Measurements from ENCODE around the gene NAT8L.
A peak's percentile ranks its signal among the peaks of the same experiment; 100 is the strongest.
"Not testable (repeated sequence)": the region's sequence is repeated elsewhere in the genome, so short reads cannot be mapped to it uniquely, and the experiment has no call there.

Gene NAT8L

DNA sequence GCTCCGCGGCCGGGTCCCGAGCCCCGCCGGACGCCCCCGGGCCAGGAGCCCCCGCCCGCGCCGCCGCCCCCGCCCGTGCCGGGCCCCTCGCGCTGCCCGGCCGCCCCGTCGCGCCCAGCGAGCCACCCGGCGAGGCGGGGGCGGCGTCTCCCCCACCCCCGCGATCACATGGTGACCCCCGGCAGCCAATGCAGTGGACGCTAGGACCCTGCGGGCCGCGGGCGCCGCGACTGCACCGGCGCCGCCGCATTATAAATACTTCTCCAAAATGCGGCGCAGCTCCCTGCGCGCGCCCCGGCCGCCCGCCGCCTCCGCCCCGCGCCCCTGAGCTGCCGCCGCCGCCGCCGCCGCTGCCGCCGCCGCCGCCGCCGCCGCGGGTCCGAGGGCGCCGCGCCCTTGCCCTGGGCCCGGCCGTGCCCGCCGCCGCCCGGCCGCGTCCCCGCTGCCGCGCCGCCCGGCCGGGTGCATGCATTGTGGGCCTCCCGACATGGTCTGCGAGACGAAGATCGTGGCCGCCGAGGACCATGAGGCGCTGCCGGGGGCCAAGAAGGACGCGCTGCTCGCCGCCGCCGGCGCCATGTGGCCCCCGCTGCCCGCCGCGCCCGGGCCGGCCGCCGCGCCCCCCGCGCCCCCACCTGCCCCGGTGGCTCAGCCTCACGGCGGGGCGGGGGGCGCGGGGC is at the start of gene NAT8L:
NAT8L (plus strand) TSS at position 282 of the 680 bp plus-strand sequence; CDS start at position 467, 185 bp downstream.
- no peaks in the 10 kb centered on the region for H3K4me1 Mint-ChIP-seq
- H3K36me3 Mint-ChIP-seq = no peaks in the 10 kb centered on the region
- H3K9me3 Mint-ChIP-seq = no peaks in the 10 kb centered on the region
- no peak within 1 kb of the TSS for H3K27ac Mint-ChIP-seq
- peak within 1 kb of the TSS; percentile 47 for H3K4me3 Mint-ChIP-seq
- peaks cover 18% of the 10 kb centered on the region for H3K27me3 Mint-ChIP-seq

GRCh38 chr4:2009651-2010233 is 49.4 kb upstream of the NAT8L start:
- Mint-ChIP-seq H3K4me1 (peaks cover 33% of the 10 kb centered on the region), H3K9me3 (no peaks in the 10 kb centered on the region), H3K27ac (peak overlapping the region; percentile 97), H3K27me3 (no peaks in the 10 kb centered on the region), H3K4me3 (peak overlapping the region; percentile 91), H3K36me3 (peaks cover 2% of the 10 kb centered on the region)

DNA sequence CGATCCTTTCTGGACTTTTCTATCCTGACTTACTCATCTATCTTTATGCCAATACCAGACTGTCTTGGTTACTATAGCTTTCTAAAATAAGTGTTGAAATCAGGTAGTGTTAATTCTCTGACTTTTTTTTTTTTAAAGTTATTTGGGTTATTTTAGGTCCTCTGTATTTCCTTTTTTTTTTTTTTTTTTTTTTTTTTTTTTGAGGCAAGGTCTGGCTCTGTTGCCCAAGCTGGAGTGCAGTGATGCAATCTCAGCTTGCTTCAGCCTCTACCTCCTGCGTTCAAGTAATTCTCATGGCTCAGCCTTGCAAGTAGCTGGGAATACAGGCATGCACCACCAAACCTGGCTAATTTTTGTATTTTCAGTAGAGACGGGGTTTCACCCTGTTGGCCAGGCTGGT is 47.5 kb upstream of the NAT8L start:
- H3K4me3 Mint-ChIP-seq = no peak overlapping the region
- peaks cover 18% of the 10 kb centered on the region for H3K4me1 Mint-ChIP-seq
- no peak overlapping the region for H3K27ac Mint-ChIP-seq
- peaks cover 2% of the 10 kb centered on the region for H3K36me3 Mint-ChIP-seq
- H3K9me3 Mint-ChIP-seq = no peaks in the 10 kb centered on the region
- no peaks in the 10 kb centered on the region for H3K27me3 Mint-ChIP-seq

- Mint-ChIP-seq H3K4me3 (no peak overlapping the region), H3K36me3 (no peaks in the 10 kb centered on the region), H3K27ac (no peak overlapping the region), H3K4me1 (peaks cover 4% of the 10 kb centered on the region), H3K27me3 (peaks cover 7% of the 10 kb centered on the region), H3K9me3 (no peaks in the 10 kb centered on the region)
Observed at GRCh38 chr4:2015008-2015407, 44.1 kb upstream of the NAT8L start.

- H3K4me1 Mint-ChIP-seq, H3K36me3 Mint-ChIP-seq, H3K4me3 Mint-ChIP-seq, H3K27ac Mint-ChIP-seq, H3K9me3 Mint-ChIP-seq: not testable (repeated sequence)
- peaks cover 36% of the 10 kb centered on the region for H3K27me3 Mint-ChIP-seq
Observed at GRCh38 chr4:2021358-2022018, 37.6 kb upstream of the NAT8L start.

DNA sequence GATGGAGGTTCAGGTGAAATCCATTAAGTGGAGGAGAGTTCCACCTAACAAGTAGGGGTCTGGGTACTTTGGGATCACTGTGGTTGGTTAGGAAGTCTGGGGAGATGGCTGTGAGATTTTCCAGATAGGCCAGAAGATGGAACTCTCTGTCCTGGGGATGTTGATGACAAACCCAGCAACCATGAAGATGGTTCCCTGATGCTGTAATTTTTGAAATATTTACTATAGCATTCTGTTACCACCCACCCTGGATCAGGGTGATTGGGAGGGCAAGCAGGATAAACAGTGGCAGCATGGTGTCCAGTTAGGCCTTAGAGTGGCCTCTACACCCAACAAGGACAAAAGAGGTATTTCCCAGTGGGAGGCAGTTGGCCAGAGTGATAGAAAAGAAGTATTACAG is 34.4 kb upstream of the NAT8L start:
- peaks cover 31% of the 10 kb centered on the region for H3K27me3 Mint-ChIP-seq
- H3K27ac Mint-ChIP-seq = no peak overlapping the region
- no peak overlapping the region for H3K4me3 Mint-ChIP-seq
- H3K4me1 Mint-ChIP-seq = no peaks in the 10 kb centered on the region
- no peaks in the 10 kb centered on the region for H3K36me3 Mint-ChIP-seq
- no peaks in the 10 kb centered on the region for H3K9me3 Mint-ChIP-seq

DNA sequence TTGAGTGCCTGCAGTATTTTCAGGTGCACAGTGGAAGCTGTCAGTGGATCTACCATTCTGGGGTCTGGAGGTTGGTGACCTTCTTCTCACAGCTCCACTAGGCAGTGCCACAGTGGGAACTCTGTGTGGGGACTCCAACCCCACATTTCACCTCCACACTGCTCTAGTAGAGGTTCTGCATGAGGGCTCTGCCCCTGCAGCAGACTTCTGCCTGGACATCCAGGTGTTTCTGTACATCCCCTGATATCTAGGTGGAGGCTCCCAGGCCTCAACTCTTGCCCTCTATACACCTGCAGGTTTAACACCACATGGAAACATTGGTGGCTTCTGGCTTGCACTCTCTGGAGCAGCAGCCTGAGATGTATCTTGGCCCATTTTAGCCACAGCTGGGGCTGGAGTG is 33.3 kb upstream of the NAT8L start:
- Mint-ChIP-seq H3K27me3 (peaks cover 28% of the 10 kb centered on the region), H3K4me1 (no peaks in the 10 kb centered on the region), H3K4me3 (no peak overlapping the region), H3K36me3 (no peaks in the 10 kb centered on the region), H3K27ac (no peak overlapping the region), H3K9me3 (no peaks in the 10 kb centered on the region)

GRCh38 chr4:2027120-2027519 is 32.0 kb upstream of the NAT8L start:
- not testable (repeated sequence) for H3K9me3 Mint-ChIP-seq, H3K4me1 Mint-ChIP-seq, H3K4me3 Mint-ChIP-seq, H3K36me3 Mint-ChIP-seq, H3K27ac Mint-ChIP-seq
- H3K27me3 Mint-ChIP-seq = peaks cover 21% of the 10 kb centered on the region

- not testable (repeated sequence) for H3K9me3 Mint-ChIP-seq, H3K4me1 Mint-ChIP-seq, H3K27ac Mint-ChIP-seq, H3K36me3 Mint-ChIP-seq, H3K4me3 Mint-ChIP-seq
- peaks cover 14% of the 10 kb centered on the region for H3K27me3 Mint-ChIP-seq
Observed at GRCh38 chr4:2031161-2031560, 28.0 kb upstream of the NAT8L start.

GRCh38 chr4:2036327-2036726 is 22.8 kb upstream of the NAT8L start:
- peaks cover 6% of the 10 kb centered on the region for H3K4me1 Mint-ChIP-seq
- no peak overlapping the region for H3K27ac Mint-ChIP-seq
- peaks cover 18% of the 10 kb centered on the region for H3K27me3 Mint-ChIP-seq
- no peak overlapping the region for H3K4me3 Mint-ChIP-seq
- no peaks in the 10 kb centered on the region for H3K9me3 Mint-ChIP-seq
- H3K36me3 Mint-ChIP-seq = no peaks in the 10 kb centered on the region

GRCh38 chr4:2036866-2037265 is 22.3 kb upstream of the NAT8L start:
- peaks cover 6% of the 10 kb centered on the region for H3K4me1 Mint-ChIP-seq
- peaks cover 19% of the 10 kb centered on the region for H3K27me3 Mint-ChIP-seq
- no peaks in the 10 kb centered on the region for H3K9me3 Mint-ChIP-seq
- no peak overlapping the region for H3K4me3 Mint-ChIP-seq
- no peak overlapping the region for H3K27ac Mint-ChIP-seq
- H3K36me3 Mint-ChIP-seq = no peaks in the 10 kb centered on the region

GRCh38 chr4:2040391-2041238 is 18.5 kb upstream of the NAT8L start:
- no peaks in the 10 kb centered on the region for H3K36me3 Mint-ChIP-seq
- peak overlapping the region; percentile 60 for H3K4me3 Mint-ChIP-seq
- no peak overlapping the region for H3K27ac Mint-ChIP-seq
- H3K27me3 Mint-ChIP-seq = peaks cover 13% of the 10 kb centered on the region
- no peaks in the 10 kb centered on the region for H3K9me3 Mint-ChIP-seq
- H3K4me1 Mint-ChIP-seq = peaks cover 6% of the 10 kb centered on the region

DNA sequence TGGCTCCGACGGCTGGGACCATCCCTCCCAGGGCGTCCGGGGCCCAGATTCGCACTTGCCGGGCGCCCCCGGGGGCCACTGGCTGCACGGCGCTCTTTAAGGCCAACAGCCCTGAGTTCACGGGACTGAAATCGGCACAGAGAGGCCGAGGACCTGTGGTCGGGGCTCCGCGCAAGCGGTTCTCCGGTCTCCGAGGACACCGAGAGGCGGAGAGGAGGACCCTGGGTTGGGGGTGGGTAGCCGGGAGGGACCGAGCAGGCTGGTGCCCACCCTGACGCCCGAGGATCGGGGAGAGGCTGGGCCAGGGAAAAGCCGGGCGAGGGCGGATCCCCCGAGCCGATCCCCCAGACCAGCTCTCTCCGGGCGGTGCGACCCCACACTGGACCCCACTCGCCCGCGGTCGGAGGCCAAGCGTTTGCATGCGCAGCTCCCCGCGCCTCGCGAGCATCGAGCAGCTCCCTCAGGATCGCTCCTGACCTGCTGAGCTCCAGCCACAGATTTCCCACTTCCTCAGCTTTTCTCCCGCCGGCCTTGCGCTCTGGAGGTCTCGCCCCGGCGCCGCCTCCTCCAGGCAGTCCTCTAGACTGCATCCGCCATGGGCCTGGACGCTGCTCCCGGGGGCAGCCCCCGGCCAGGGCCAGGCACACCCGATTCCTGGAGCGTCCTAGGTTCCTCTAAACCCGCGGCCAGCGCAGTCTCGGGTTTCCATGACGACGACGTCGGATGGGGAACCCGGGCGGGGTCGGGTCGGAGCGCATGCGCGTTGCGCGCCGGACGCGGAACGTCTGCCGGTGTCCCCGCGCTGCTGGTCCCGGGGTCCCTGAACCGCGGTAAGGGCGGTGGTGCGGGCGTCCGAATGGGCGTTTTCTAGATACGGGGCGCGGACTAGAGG is 17.6 kb upstream of the NAT8L start:
- H3K4me1 Mint-ChIP-seq = peaks cover 6% of the 10 kb centered on the region
- H3K4me3 Mint-ChIP-seq = peak overlapping the region; percentile 81
- H3K27me3 Mint-ChIP-seq = peaks cover 13% of the 10 kb centered on the region
- H3K36me3 Mint-ChIP-seq = no peaks in the 10 kb centered on the region
- no peaks in the 10 kb centered on the region for H3K9me3 Mint-ChIP-seq
- H3K27ac Mint-ChIP-seq = no peak overlapping the region

DNA sequence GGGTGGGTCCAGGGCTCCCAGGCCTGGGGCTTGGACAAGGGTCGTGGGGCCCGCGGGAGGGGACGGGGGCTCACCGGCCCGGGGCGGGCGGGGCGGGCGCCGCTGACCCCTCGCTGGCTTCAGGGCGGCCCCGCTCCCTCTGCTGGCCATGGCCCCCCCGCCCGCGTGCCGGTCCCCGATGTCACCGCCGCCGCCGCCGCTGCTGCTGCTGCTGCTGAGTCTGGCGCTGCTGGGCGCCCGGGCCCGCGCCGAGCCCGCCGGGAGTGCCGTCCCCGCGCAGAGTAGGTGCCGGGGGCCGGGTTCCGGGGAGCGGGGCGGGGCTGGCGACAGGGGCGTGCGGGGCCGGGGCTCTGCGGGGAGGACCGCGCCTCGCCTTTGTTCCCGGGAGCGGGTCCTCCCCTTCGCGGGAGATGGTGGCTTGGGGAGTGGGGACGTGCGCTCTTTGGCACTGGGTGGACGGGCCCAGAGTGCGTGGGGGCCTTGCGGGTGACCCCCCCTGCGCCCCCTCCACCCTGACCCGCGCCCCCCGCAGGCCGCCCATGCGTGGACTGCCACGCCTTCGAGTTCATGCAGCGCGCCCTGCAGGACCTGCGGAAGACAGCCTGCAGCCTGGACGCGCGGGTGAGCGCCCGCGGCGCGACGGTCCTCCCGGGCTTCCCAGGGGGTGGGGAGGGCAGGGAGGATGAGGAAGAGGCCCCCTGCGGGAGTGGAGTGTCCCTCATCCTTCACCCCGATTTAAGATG is 16.8 kb upstream of the NAT8L start:
- peak overlapping the region; percentile 81 for H3K4me3 Mint-ChIP-seq
- H3K4me1 Mint-ChIP-seq = peaks cover 6% of the 10 kb centered on the region
- peaks cover 9% of the 10 kb centered on the region for H3K27me3 Mint-ChIP-seq
- H3K27ac Mint-ChIP-seq = no peak overlapping the region
- no peaks in the 10 kb centered on the region for H3K36me3 Mint-ChIP-seq
- no peaks in the 10 kb centered on the region for H3K9me3 Mint-ChIP-seq
